Osteoblast (primary cell): ENCODE data around the gene NDRG4. TPM values are rescaled to one million over a fixed set of nuclear protein-coding genes. Genes with fewer than 3 reads are reported as not detected.

Experiments
- DNase-seq: peaks from one replicate; pipeline ENCODE4 v3.0.0; 2011; ENCODE audit warnings: low spot score, mixed read lengths; ENCODE audit not compliant: insufficient read length; ENCODE audit errors: missing footprints
- H2AFZ ChIP-seq: 2 replicates; pipeline ENCODE4 v1.6.0; 2011; ENCODE audit warnings: mild to moderate bottlenecking, low read length
- H3K27ac ChIP-seq: 2 replicates; pipeline ENCODE4 v1.5.1; 2011; ENCODE audit warnings: mild to moderate bottlenecking, low read depth, low read length, moderate library complexity
- H3K27me3 ChIP-seq: 2 replicates; pipeline ENCODE4 v1.6.0; 2012; ENCODE audit warnings: mild to moderate bottlenecking, control low read depth, inconsistent platforms, low read length, moderate library complexity; ENCODE audit not compliant: insufficient read depth
- H3K36me3 ChIP-seq: 2 replicates; pipeline ENCODE4 v1.5.1; 2011; ENCODE audit warnings: mild to moderate bottlenecking, low read length, control low read depth, moderate library complexity; ENCODE audit not compliant: insufficient read depth
- H3K4me1 ChIP-seq: 2 replicates; pipeline ENCODE4 v1.5.1; 2011; ENCODE audit warnings: mild to moderate bottlenecking, low read length, control low read depth, moderate library complexity; ENCODE audit not compliant: insufficient read depth
- H3K4me2 ChIP-seq: 2 replicates; pipeline ENCODE4 v1.6.0; 2011; ENCODE audit warnings: mild to moderate bottlenecking, low read length; ENCODE audit not compliant: insufficient read depth
- H3K4me3 ChIP-seq: fragments of 200-600 bp; sonication (generic); 3 replicates; pipeline ENCODE4 v1.5.1; 2012; ENCODE audit warnings: mild to moderate bottlenecking, low read length, inconsistent platforms; ENCODE audit not compliant: insufficient read depth
- H3K79me2 ChIP-seq: 2 replicates; pipeline ENCODE4 v1.6.0; 2012; ENCODE audit warnings: mild to moderate bottlenecking, low read length, control low read depth, inconsistent platforms; ENCODE audit not compliant: insufficient read depth
- H3K9me3 ChIP-seq: 2 replicates; pipeline ENCODE4 v1.5.1; 2011; ENCODE audit warnings: low read depth, low read length, control low read depth
- H4K20me1 ChIP-seq: 2 replicates; pipeline ENCODE4 v1.6.0; 2012; ENCODE audit warnings: mild to moderate bottlenecking, low read length, control low read depth; ENCODE audit not compliant: insufficient read depth
- CTCF ChIP-seq: IDR thresholded peaks from 2 replicates; pipeline ENCODE4 v1.5.1; 2011; ENCODE audit warnings: mild to moderate bottlenecking, low read depth, low read length, moderate library complexity; ENCODE audit errors: extremely low read depth
- total RNA-seq: library from RNA; depleted of rRNA; stranded (reverse); fragments of >200 nt; gene quantifications from 2 replicates; pipeline ENCODE4 v1.2.3, GENCODE V29; 2012

The NDRG4 gene
- total RNA-seq, 1 donor: 8.0 TPM

GRCh38 chr16:58508671-58509251, 8.8 kb downstream of the NDRG4 start:
- H3K27ac ChIP-seq: no peak overlapping the region
- no peaks in the 10 kb centered on the region for H3K9me3 ChIP-seq
- no peak for TF ChIP-seq CTCF
- H3K4me1 ChIP-seq: no peaks in the 10 kb centered on the region
- H3K4me2 ChIP-seq: no peak overlapping the region
- no peak for DNase-seq
- no peak overlapping the region for H3K4me3 ChIP-seq
- no peak overlapping the region for H2AFZ ChIP-seq
- H3K36me3 ChIP-seq: no peaks in the 10 kb centered on the region
- H4K20me1 ChIP-seq: no peaks in the 10 kb centered on the region
- H3K27me3 ChIP-seq: no peaks in the 10 kb centered on the region
- H3K79me2 ChIP-seq: no peaks in the 10 kb centered on the region

GRCh38 chr16:58509256-58510096, 9.5 kb downstream of the NDRG4 start:
- TF ChIP-seq CTCF: no peak
- Histone ChIP-seq H3K36me3 (no peaks in the 10 kb centered on the region), H3K79me2 (no peaks in the 10 kb centered on the region)

GRCh38 chr16:58510097-58510775, 10.3 kb downstream of the NDRG4 start:
- Histone ChIP-seq H3K4me3 (no peak overlapping the region), H3K27me3 (no peaks in the 10 kb centered on the region), H3K4me2 (no peak overlapping the region), H3K27ac (no peak overlapping the region), H3K79me2 (no peaks in the 10 kb centered on the region), H2AFZ (no peak overlapping the region), H3K36me3 (no peaks in the 10 kb centered on the region), H3K4me1 (peaks cover 8% of the 10 kb centered on the region), H3K9me3 (no peaks in the 10 kb centered on the region), H4K20me1 (no peaks in the 10 kb centered on the region)
- TF ChIP-seq CTCF: no peak
- DNase-seq: peak; percentile 69

More at GRCh38 chr16:58509256-58510096, 9.5 kb downstream of the NDRG4 start:
- no peak for DNase-seq
- H4K20me1 ChIP-seq: no peaks in the 10 kb centered on the region
- no peaks in the 10 kb centered on the region for H3K27me3 ChIP-seq
- H3K4me1 ChIP-seq: peaks cover 2% of the 10 kb centered on the region
- H3K27ac ChIP-seq: no peak overlapping the region
- no peak overlapping the region for H3K4me3 ChIP-seq
- H2AFZ ChIP-seq: no peak overlapping the region
- no peak overlapping the region for H3K4me2 ChIP-seq
- no peaks in the 10 kb centered on the region for H3K9me3 ChIP-seq
